ENCODE results near the gene VANGL1. TPM values are rescaled to one million over a fixed set of nuclear protein-coding genes. Genes with fewer than 3 reads are reported as not detected.

The VANGL1 gene
- total RNA-seq, 2 experiments from 2014 or later: 11.8 TPM

DNA sequence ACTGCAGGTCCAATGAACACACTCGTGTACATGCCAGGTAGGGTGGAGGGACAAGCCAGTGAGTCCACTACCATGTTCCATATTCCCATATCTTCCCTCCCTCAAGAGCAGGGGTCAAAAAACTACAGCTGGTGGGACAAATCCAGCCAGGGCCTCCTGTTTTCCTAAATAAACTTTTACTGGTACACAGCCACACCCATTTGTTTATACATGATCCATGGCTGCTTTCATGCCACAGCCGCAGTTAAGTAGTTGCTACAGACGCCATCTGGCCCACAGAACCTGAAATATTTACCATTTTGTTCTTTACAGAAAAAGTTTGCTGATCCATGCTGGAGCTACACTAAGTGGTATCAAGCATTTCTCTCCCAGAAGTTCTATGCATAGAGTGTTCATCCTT, 84.4 kb downstream of the VANGL1 start:
- H3K36me3 Mint-ChIP-seq: no peaks in the 10 kb centered on the region
- no peaks in the 10 kb centered on the region for H3K4me1 Mint-ChIP-seq
- no peak overlapping the region for H3K27ac Mint-ChIP-seq
- ATAC-seq: no peak
- DNase-seq: no peak
- CTCF ChIA-PET: no interaction called here
- H3K4me3 Mint-ChIP-seq: no peak overlapping the region
- peaks cover 13% of the 10 kb centered on the region for H3K27me3 Mint-ChIP-seq
- H3K9me3 Mint-ChIP-seq (ENCODE audit: low read depth): no peaks in the 10 kb centered on the region

DNA sequence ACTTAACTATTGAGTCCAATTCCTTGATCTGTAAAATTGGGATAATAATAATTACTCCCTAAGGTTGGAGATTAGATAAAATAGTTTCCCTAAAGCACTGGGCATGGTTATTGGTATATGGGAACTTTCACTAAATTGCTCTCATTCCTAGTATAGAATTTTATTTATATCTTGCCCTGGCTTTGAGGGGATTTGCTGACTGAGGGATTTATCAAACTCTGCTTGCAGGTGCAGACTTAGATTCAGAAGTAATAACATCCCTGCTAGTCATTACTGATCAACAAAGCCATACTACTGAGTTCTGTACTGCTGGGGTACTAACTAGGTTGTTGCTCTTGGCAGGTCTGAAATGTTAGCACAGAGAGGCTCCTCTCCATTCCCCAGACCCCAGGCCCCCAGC, 84.8 kb downstream of the VANGL1 start:
- Mint-ChIP-seq H3K4me1 (no peaks in the 10 kb centered on the region), H3K36me3 (no peaks in the 10 kb centered on the region), H3K4me3 (no peak overlapping the region), H3K27ac (no peak overlapping the region), H3K9me3 (ENCODE audit: low read depth) (no peaks in the 10 kb centered on the region), H3K27me3 (peaks cover 13% of the 10 kb centered on the region)
- CTCF ChIA-PET: no interaction called here
- DNase-seq: no peak
- no peak for ATAC-seq

DNA sequence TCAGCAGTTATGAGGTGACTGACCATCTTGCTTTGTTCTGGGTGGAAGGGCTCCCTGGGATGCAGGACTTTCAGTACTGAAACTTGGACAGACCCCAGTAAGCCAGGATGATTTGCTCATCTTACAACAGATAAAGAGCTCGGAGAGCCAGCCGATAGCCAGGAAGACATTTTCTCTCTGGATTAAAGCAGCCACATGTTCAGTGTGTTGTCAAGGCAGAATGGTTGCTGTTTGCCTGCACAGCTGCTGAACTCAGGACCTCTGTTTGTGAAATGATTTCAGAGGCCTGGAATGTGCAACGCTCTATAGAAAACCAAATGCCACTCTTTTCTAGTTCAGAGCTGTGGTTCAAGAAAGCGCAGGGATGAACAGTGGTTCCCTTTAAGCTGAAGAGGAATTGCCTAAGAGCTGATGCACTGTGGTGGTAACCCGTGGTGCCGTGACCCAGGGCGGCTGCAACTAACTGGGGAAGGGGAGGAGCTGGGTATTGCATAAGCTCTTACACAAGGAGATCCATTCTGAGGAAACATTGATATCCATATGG, 86.0 kb downstream of the VANGL1 start:
- ATAC-seq (no peak), DNase-seq (no peak)
- Mint-ChIP-seq H3K36me3 (no peaks in the 10 kb centered on the region), H3K27ac (no peak overlapping the region), H3K9me3 (ENCODE audit: low read depth) (no peaks in the 10 kb centered on the region), H3K4me1 (no peaks in the 10 kb centered on the region), H3K27me3 (peaks cover 16% of the 10 kb centered on the region), H3K4me3 (no peak overlapping the region)
- CTCF ChIA-PET: no interaction called here

DNA sequence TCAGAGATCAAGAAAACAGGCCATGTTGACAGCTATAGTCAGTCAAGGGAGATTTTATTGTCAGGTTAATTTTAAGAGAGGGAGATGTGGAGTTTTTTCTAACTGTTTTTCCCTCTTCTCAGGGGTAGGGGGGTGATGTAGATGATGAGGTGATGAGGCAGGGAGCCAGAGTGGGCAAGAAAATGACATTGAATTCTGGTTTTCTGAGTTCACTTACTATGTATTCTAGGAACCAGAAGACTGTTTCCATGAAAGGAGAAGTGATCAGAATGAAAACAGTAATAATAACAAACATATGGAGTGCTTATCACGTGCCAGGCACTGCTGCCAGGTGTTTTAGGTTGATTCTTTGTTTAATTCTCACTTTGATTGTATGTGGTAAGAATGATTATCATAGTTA, 86.6 kb downstream of the VANGL1 start:
- CTCF ChIA-PET: no interaction called here
- no peak for ATAC-seq
- H3K27ac Mint-ChIP-seq: no peak overlapping the region

DNA sequence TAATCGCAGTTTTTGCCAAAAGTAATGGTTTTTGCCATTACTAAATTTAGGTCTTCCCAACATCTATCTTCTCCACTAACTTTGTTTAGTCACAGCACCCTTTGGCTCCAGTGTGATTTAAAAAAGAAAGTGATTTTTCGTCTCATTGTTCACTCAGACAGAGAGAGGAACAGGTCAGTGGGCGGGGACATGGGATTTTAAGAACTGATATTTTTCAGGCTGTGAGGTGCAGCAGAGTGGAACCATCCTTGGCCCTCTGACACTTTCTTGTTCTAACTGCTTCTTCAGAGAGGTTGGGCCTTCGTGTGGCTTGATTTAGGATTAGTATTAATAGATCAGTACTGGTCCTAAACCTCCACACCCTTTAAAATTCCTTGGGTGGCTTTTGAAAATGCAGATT, 88.0 kb downstream of the VANGL1 start:
- no peak for DNase-seq
- CTCF ChIA-PET: no interaction called here
- H3K27me3 Mint-ChIP-seq: peaks cover 27% of the 10 kb centered on the region
- no peak overlapping the region for H3K27ac Mint-ChIP-seq
- ATAC-seq: no peak
- H3K4me1 Mint-ChIP-seq: no peaks in the 10 kb centered on the region
- no peaks in the 10 kb centered on the region for H3K9me3 Mint-ChIP-seq (ENCODE audit: low read depth)
- H3K4me3 Mint-ChIP-seq: no peak overlapping the region
- no peaks in the 10 kb centered on the region for H3K36me3 Mint-ChIP-seq

More for the DNA sequence above, 86.6 kb downstream of the VANGL1 start:
- no peaks in the 10 kb centered on the region for H3K9me3 Mint-ChIP-seq (ENCODE audit: low read depth)
- H3K27me3 Mint-ChIP-seq: peaks cover 19% of the 10 kb centered on the region
- H3K4me1 Mint-ChIP-seq: no peaks in the 10 kb centered on the region
- no peak for DNase-seq
- no peaks in the 10 kb centered on the region for H3K36me3 Mint-ChIP-seq
- no peak overlapping the region for H3K4me3 Mint-ChIP-seq

DNA sequence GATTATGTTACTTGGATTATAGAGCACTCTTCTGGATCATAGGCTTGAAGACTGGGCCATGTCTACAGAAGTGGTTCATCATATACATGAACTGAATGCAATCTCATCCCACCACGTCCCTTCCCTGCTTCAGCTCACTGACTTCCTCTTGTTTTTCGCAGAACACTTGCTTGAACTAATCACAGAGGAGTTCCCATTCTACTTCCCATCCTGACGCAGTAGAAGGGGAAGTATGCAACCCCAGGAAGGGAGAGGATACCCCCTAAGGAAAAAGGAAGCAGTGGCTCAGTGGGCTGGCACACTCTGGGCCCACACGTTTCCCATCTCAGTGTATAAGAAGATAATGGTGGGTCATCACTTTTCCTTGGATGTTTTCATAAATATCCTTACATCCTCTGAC, 90.5 kb downstream of the VANGL1 start:
- DNase-seq: no peak
- ATAC-seq: no peak
- H3K27me3 Mint-ChIP-seq: peaks cover 19% of the 10 kb centered on the region
- H3K27ac Mint-ChIP-seq: no peak overlapping the region
- CTCF ChIA-PET: no interaction called here
- H3K4me1 Mint-ChIP-seq: no peaks in the 10 kb centered on the region
- H3K36me3 Mint-ChIP-seq: no peaks in the 10 kb centered on the region
- H3K9me3 Mint-ChIP-seq (ENCODE audit: low read depth): no peaks in the 10 kb centered on the region
- no peak overlapping the region for H3K4me3 Mint-ChIP-seq

DNA sequence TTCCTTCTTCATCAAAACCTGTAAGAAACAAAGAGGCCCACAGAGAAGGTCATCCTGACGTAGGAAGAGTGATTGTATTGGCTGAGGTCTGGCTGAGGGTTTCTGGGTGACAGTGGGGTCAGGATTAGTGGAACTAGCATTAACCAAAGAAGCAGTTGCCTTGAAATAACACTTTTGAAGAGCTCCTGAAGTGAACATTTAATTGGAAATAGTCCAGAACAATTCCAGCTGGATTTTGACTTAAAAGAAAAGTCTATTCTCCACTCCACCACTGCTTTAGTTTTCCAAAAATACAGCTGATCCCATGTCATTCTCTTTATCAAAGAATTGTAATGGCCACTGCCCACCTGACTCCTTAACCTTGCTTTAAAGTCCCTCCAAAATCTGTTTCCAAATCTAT, 99.0 kb downstream of the VANGL1 start:
- CTCF ChIA-PET: no interaction called here
- no peaks in the 10 kb centered on the region for H3K4me1 Mint-ChIP-seq
- DNase-seq (no peak), ATAC-seq (no peak)
- H3K36me3 Mint-ChIP-seq: no peaks in the 10 kb centered on the region
- H3K27me3 Mint-ChIP-seq: no peaks in the 10 kb centered on the region
- H3K27ac Mint-ChIP-seq: no peak overlapping the region
- H3K9me3 Mint-ChIP-seq (ENCODE audit: low read depth): no peaks in the 10 kb centered on the region
- no peak overlapping the region for H3K4me3 Mint-ChIP-seq

DNA sequence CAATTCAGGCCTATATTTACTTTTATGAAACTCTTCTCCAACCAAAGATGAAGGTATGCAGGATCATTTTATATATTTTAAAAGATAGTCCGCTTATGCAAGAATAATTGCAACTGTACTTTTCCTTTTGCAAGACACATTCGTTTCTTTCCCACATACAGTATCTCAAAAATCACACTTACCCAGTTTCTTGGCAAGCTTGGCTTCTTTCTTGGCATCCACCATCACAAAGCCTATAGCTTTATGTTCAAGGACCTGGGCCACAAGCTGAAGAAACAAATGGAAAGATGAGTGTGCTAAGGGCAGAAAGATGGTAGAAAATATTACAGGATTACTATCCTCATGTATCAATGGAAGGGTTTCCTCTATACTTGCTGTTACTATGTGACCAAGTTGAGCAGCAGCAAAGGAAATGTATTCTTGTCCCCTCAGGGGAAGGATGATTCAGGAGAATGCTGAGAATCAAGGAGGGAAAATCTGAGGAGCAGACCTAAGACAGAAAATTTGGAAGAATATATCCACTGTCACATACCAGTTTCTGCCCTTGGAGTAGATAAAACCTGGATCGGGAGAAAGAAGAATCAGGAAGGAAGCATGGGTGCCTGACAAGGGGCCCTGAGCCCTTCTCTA, 103.0 kb downstream of the VANGL1 start:
- DNase-seq (no peak), ATAC-seq (no peak)
- Mint-ChIP-seq H3K9me3 (ENCODE audit: low read depth) (no peaks in the 10 kb centered on the region), H3K27ac (no peak overlapping the region), H3K36me3 (no peaks in the 10 kb centered on the region), H3K27me3 (peaks cover 11% of the 10 kb centered on the region), H3K4me3 (no peak overlapping the region), H3K4me1 (no peaks in the 10 kb centered on the region)
- CTCF ChIA-PET: no interaction called here

DNA sequence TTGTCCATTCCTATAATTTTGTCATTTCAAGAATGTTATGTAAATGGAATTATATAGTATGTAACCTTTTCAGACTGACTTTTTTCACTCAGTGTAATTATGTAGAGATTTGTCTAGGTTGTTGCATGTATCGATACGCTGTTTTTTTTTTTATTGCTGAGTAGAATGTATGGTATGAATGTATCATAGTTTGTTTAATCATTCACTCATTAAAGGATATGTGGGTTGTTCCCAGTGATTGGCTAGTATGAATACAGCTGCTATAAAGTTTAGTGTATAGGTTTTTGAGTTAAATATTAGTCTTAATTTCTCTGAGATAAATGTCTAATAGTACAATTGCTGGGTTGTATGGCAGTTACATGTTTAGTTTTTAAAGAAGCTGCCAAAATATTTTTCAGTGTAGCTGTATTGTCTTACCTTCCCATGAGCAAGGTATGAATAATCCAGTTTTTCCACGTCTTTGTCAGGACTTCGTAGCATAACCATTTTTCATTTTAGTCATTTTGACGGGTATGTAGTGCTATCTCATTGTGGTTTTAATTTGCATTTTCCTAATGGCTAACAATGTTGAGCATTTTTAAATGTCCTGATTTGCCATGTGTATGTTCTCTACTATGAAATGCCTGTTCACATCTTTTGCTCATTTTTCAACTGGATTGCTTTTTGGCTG, 104.4 kb downstream of the VANGL1 start:
- no peak overlapping the region for H3K4me3 Mint-ChIP-seq
- no peak overlapping the region for H3K27ac Mint-ChIP-seq
- CTCF ChIA-PET: no interaction called here
- no peaks in the 10 kb centered on the region for H3K4me1 Mint-ChIP-seq
- DNase-seq: no peak
- H3K36me3 Mint-ChIP-seq: no peaks in the 10 kb centered on the region
- H3K27me3 Mint-ChIP-seq: peaks cover 12% of the 10 kb centered on the region
- no peak for ATAC-seq
- no peaks in the 10 kb centered on the region for H3K9me3 Mint-ChIP-seq (ENCODE audit: low read depth)

Other genes starting within 250 kb of the VANGL1 start
- gene CASQ2, start 126.7 kb downstream of the VANGL1 start, total RNA-seq: not detected
- not detected for gene NHLH2, start 199.2 kb downstream of the VANGL1 start, total RNA-seq